GM19397 (cell line): ENCODE measurements around the gene BAHCC1.

Source experiments
- ATAC-seq: cut with Tn5 transposase; IDR thresholded peaks from one replicate; pipeline ENCODE4 v1.9.1; 2021; ENCODE audit warnings: mild to moderate bottlenecking, moderate library complexity; ENCODE audit not compliant: unreplicated experiment

The BAHCC1 gene

GRCh38 chr17:81459224-81459623 lies 64.0 kb downstream of the BAHCC1 start:
- ATAC-seq = no peak

GRCh38 chr17:81459864-81460263 lies 64.6 kb downstream of the BAHCC1 start:
- no peak for ATAC-seq

- ATAC-seq = no peak
These were observed 65.7 kb downstream of the BAHCC1 start for GRCh38 chr17:81460856-81461460.

- ATAC-seq = no peak
These were observed 66.6 kb downstream of the BAHCC1 start for GRCh38 chr17:81461607-81462500.

GRCh38 chr17:81462506-81463125 lies 67.4 kb downstream of the BAHCC1 start:
- no peak for ATAC-seq

- ATAC-seq = no peak
These were observed 68.2 kb downstream of the BAHCC1 start for GRCh38 chr17:81463506-81463905.

- no peak for ATAC-seq
These were observed 69.3 kb downstream of the BAHCC1 start for GRCh38 chr17:81464586-81464985.

GRCh38 chr17:81465910-81466309 lies 70.7 kb downstream of the BAHCC1 start:
- ATAC-seq = no peak

- no peak for ATAC-seq
These were observed 71.6 kb downstream of the BAHCC1 start for GRCh38 chr17:81466564-81467472.

GRCh38 chr17:81468111-81468769 lies 73.0 kb downstream of the BAHCC1 start:
- no peak for ATAC-seq

- no peak for ATAC-seq
These were observed 73.5 kb downstream of the BAHCC1 start for GRCh38 chr17:81468770-81469121.

GRCh38 chr17:81469266-81469665 lies 74.0 kb downstream of the BAHCC1 start:
- no peak for ATAC-seq

- no peak for ATAC-seq
These were observed 75.2 kb downstream of the BAHCC1 start for GRCh38 chr17:81470270-81470943.

GRCh38 chr17:81470944-81471817 lies 75.9 kb downstream of the BAHCC1 start:
- no peak for ATAC-seq

GRCh38 chr17:81471818-81472456 lies 76.7 kb downstream of the BAHCC1 start:
- no peak for ATAC-seq

GRCh38 chr17:81473019-81473418 lies 77.8 kb downstream of the BAHCC1 start:
- no peak for ATAC-seq

GRCh38 chr17:81474958-81475357 lies 79.7 kb downstream of the BAHCC1 start:
- no peak for ATAC-seq

GRCh38 chr17:81476097-81476496 lies 80.8 kb downstream of the BAHCC1 start:
- ATAC-seq = no peak
